HepG2 (cell line): ENCODE data around the gene TAF9B. TPM values are rescaled to one million over a fixed set of nuclear protein-coding genes. Genes with fewer than 3 reads are reported as not detected.

ENCODE experiments used
- ATAC-seq: fragments of 200-7000 bp; cut with Tn5 transposase; 3 replicates; pipeline ENCODE4 v1.9.1; 2020; ENCODE audit warnings: mild to moderate bottlenecking, moderate library complexity
- BruUV-seq: library from RNA; stranded (reverse); fragments of 400-500 nt; replicated peaks from 2 replicates; lab custom pipeline; 2021; lab: Mats Ljungman, UMichigan
- CTCF ChIA-PET: fragments of 300-600 bp; formaldehyde crosslinking; extraction: SDS; loops from one replicate; lab custom pipeline; 2021; ENCODE audit warnings: low total read pairs, inconsistent platforms, low intra/inter-chr PET ratio; lab: Yijun Ruan, JAX
- POLR2A ChIA-PET: fragments of 350-600 bp; sonication (Branson Sonifier 250); formaldehyde crosslinking; loops from one replicate; lab custom pipeline; 2020; ENCODE audit warnings: antibody characterized with exemption, inconsistent platforms; lab: Yijun Ruan, JAX
- DNase-seq: peaks from one replicate; pipeline ENCODE4 v3.0.0-alpha.2; 2015; ENCODE audit warnings: low spot score
- FAIRE-seq: peaks from 3 replicates; lab custom pipeline; 2011; peaks lifted over from hg19 to GRCh38; lab: Jason Lieb, UNC
- H2AFZ ChIP-seq: one replicate; pipeline ENCODE4 v1.6.1; 2011; ENCODE audit warnings: low read length, inconsistent platforms
- H3K27ac ChIP-seq: fragments of 300-600 bp; 3 replicates; pipeline ENCODE4 v1.8.0; 2011; ENCODE audit warnings: mixed run types, mild to moderate bottlenecking, mixed read lengths, low read length, inconsistent platforms; ENCODE audit not compliant: insufficient read depth; ENCODE audit errors: extremely low read length
- H3K27me3 ChIP-seq, 2 experiments: fragments of 200-600 bp in 1 of 2; 2 replicates in 1 of 2; 3 replicates in 1 of 2; pipeline versions ENCODE4 v1.6.0 to v1.8.0; 2011; ENCODE audit warnings: low read length in 2 of 2, mild to moderate bottlenecking in 2 of 2, moderate library complexity in 2 of 2, inconsistent platforms in 1 of 2; ENCODE audit not compliant: insufficient read depth in 2 of 2, control insufficient read depth in 1 of 2
- H3K36me3 ChIP-seq, 2 experiments: fragments of 200-600 bp in 1 of 2; replicated peaks in 1 of 2; 2 replicates in 1 of 2; 3 replicates in 1 of 2; pipeline versions ENCODE4 v1.5.1 to v1.8.0; 2011; ENCODE audit warnings: low read length in 2 of 2, inconsistent platforms in 1 of 2; ENCODE audit not compliant: insufficient read depth in 2 of 2, control insufficient read depth in 1 of 2
- H3K4me1 ChIP-seq: 2 replicates; pipeline ENCODE4 v1.5.1; 2012; ENCODE audit warnings: low read length, inconsistent platforms; ENCODE audit not compliant: insufficient read depth
- H3K4me2 ChIP-seq: 2 replicates; pipeline ENCODE4 v1.6.0; 2011; ENCODE audit warnings: low read depth, low read length, inconsistent platforms
- H3K4me3 ChIP-seq, 3 experiments: fragments of 200-600 bp in 1 of 3; sonication (generic), shearing (Covaris generic) in 1 of 3; replicated peaks in 1 of 3; 2 replicates each; pipeline ENCODE4 v1.5.1; 2011 to 2016; ENCODE audit warnings: low read length in 3 of 3, inconsistent platforms in 2 of 3, low read depth in 2 of 3, mild to moderate bottlenecking in 2 of 3, control low read depth in 1 of 3, mixed read lengths in 1 of 3; ENCODE audit not compliant: insufficient read depth in 1 of 3
- H3K79me2 ChIP-seq: one replicate; pipeline ENCODE4 v1.6.1; 2011; ENCODE audit warnings: low read length, inconsistent platforms; ENCODE audit not compliant: insufficient read depth
- H3K9ac ChIP-seq: 2 replicates; pipeline ENCODE4 v1.6.0; 2011; ENCODE audit warnings: mild to moderate bottlenecking, low read depth, low read length, inconsistent platforms; ENCODE audit not compliant: insufficient read depth
- H3K9me3 ChIP-seq: 2 replicates; pipeline ENCODE4 v1.5.1; 2012; ENCODE audit warnings: mild to moderate bottlenecking, low read length
- H4K20me1 ChIP-seq: 2 replicates; pipeline ENCODE4 v1.6.0; 2011; ENCODE audit warnings: inconsistent platforms, mild to moderate bottlenecking, low read length, moderate library complexity; ENCODE audit not compliant: insufficient read depth
- EP300 ChIP-seq, 3 experiments: sonication (generic) in 1 of 3; formaldehyde crosslinking in 1 of 3; IDR thresholded peaks; 2 replicates each; pipeline versions ENCODE4 v1.5.1 to v1.6.1; 2011 to 2020; ENCODE audit warnings: low read depth in 2 of 3, low read length in 2 of 3, borderline replicate concordance in 1 of 3, improper control_type of control experiment in 1 of 3, mild to moderate bottlenecking in 1 of 3, missing genetic modification reagents in 1 of 3, moderate library complexity in 1 of 3
- HNRNPH1 ChIP-seq: fragments of 200-400 bp; formaldehyde crosslinking; optimal IDR thresholded peaks from 2 replicates; pipeline ENCODE3; 2017; ENCODE audit warnings: mild to moderate bottlenecking, low read depth, low read length
- STAT5B ChIP-seq: sonication (generic); formaldehyde crosslinking; IDR thresholded peaks from 2 replicates; pipeline ENCODE4 v1.4.0; 2020; ENCODE audit warnings: missing genetic modification reagents
- ZNF101 ChIP-seq: sonication (generic); formaldehyde crosslinking; IDR thresholded peaks from 2 replicates; pipeline ENCODE4 v1.4.0; 2020; ENCODE audit warnings: mild to moderate bottlenecking, low read depth, missing genetic modification reagents, borderline replicate concordance
- ZNF34 ChIP-seq: sonication (generic); formaldehyde crosslinking; IDR thresholded peaks from 2 replicates; pipeline ENCODE4 v1.4.0; 2020; ENCODE audit warnings: mild to moderate bottlenecking, missing genetic modification reagents, borderline replicate concordance
- ZNF430 ChIP-seq: sonication (generic); formaldehyde crosslinking; IDR thresholded peaks from 2 replicates; pipeline ENCODE4 v1.9.0; 2021; ENCODE audit warnings: mild to moderate bottlenecking, missing genetic modification reagents
- ZNF709 ChIP-seq: sonication (generic); formaldehyde crosslinking; IDR thresholded peaks from 2 replicates; pipeline ENCODE4 v1.5.0; 2020; ENCODE audit warnings: mild to moderate bottlenecking, missing genetic modification reagents
- ZNF841 ChIP-seq: sonication (generic); formaldehyde crosslinking; IDR thresholded peaks from 2 replicates; pipeline ENCODE4 v1.8.1; 2023; ENCODE audit warnings: missing genetic modification reagents, borderline replicate concordance
- in situ Hi-C: cut with HindIII; loops from 2 replicates; pipeline ENCODE4 v1.10.0; 2017; ENCODE audit warnings: low pct_unique_long_range_greater_than_20kb; ENCODE audit not compliant: extremely low pct_ligation_motif_present
- intact Hi-C: fragments of 100-400 bp; cut with micrococcal nuclease; formaldehyde crosslinking; loops from one replicate; pipeline ENCODE4 v1.10.0; 2022; ENCODE audit not compliant: unreplicated experiment
- polyA plus RNA-seq, 8 experiments: library from polyadenylated mRNA; depleted of rRNA in 3 of 8; stranded (reverse) in 7 of 8; unstranded in 1 of 8; fragments of >200 nt; fragmentation: Illumina TruSeq in 4 of 8; extraction: Trizol in 4 of 8; gene quantifications; 2 replicates each; pipeline versions ENCODE4 v1.2.1 to v1.2.3, GENCODE V29; 2011 to 2016; ENCODE audit warnings: low read depth in 4 of 8, missing spikeins in 1 of 8, mixed read lengths in 1 of 8; ENCODE audit not compliant: insufficient read depth in 1 of 8
- total RNA-seq, 5 experiments: library from RNA; depleted of rRNA; stranded (reverse); fragments of >200 nt; fragmentation: Illumina TruSeq; extraction: Trizol; gene quantifications; 2 replicates each; pipeline ENCODE4 v1.2.3, GENCODE V29; 2016; ENCODE audit warnings: low read depth in 1 of 5
- TF ChIP-seq, protein P1 (sequence below): sonication (generic); formaldehyde crosslinking; IDR thresholded peaks from 2 replicates; pipeline ENCODE4 v1.4.0; 2020; ENCODE audit warnings: missing genetic modification reagents, low read depth, mild to moderate bottlenecking, borderline replicate concordance
- TF ChIP-seq, protein P2 (sequence below), 2 experiments: sonication (generic) in 1 of 2; formaldehyde crosslinking in 1 of 2; IDR thresholded peaks; 2 replicates each; pipeline versions ENCODE4 v1.4.0 to v1.6.1; 2016 to 2020; ENCODE audit warnings: borderline replicate concordance in 1 of 2, low read depth in 1 of 2, mild to moderate bottlenecking in 1 of 2, missing genetic modification reagents in 1 of 2

The TAF9B gene
- total and polyA plus RNA-seq, 2 of the 13 experiments (the other 11 are each of a cell fraction or from before 2014, with no cell fraction given) = 10.8 to 15.2 TPM

DNA sequence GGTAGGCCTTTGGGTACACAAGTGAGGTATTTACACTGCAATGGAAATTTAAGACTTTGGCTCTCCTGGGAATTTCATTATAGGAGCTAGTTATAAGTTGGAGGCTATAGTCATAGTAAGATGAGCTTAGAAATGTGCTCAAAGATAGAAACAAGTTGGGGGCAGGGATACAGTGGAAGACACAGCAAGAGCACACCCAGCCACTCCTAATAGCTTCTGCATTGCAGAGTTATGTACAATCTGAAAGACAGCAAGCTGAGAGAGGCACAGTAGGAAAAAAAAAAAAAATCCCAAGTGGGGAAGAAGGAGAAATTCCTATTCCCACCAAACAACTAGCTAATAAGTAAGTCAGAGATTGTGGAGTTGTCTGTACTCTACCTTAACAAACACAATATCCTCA lies 41.9 kb upstream of the TAF9B start:
- no peak overlapping the region for H3K4me2 ChIP-seq
- no peaks in the 10 kb centered on the region for H3K4me1 ChIP-seq
- FAIRE-seq (no peak), ATAC-seq (no peak), DNase-seq (no peak)
- TF ChIP-seq ZNF430 (CRISPR knock-in tag) = no peak
- TF ChIP-seq ZNF34 (CRISPR knock-in tag) = no peak
- no peak for TF ChIP-seq STAT5B (CRISPR knock-in tag)
- no peak for TF ChIP-seq HNRNPH1
- TF ChIP-seq ZNF709 = no peak
- TF ChIP-seq ZNF101 (CRISPR knock-in tag) = no peak
- TF ChIP-seq ZNF841 (CRISPR knock-in tag) = no peak
- TF ChIP-seq, protein P1, sequence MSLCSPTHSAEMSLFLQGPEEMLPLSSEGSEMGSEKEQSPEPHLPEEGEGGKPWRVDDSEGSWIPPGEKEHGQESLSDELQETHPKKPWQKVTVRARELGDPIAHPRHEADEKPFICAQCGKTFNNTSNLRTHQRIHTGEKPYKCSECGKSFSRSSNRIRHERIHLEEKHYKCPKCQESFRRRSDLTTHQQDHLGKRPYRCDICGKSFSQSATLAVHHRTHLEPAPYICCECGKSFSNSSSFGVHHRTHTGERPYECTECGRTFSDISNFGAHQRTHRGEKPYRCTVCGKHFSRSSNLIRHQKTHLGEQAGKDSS (CRISPR knock-in tag) = no peak
- TF ChIP-seq EP300 (IDR thresholded peaks at IDR 0.05; ENCODE audit: low read depth in 2 of 2, low read length in 2 of 2) = no peak
- TF ChIP-seq EP300 (CRISPR knock-in tag; IDR thresholded peaks at IDR 0.05; ENCODE audit: borderline replicate concordance) = no peak
- TF ChIP-seq, protein P2, sequence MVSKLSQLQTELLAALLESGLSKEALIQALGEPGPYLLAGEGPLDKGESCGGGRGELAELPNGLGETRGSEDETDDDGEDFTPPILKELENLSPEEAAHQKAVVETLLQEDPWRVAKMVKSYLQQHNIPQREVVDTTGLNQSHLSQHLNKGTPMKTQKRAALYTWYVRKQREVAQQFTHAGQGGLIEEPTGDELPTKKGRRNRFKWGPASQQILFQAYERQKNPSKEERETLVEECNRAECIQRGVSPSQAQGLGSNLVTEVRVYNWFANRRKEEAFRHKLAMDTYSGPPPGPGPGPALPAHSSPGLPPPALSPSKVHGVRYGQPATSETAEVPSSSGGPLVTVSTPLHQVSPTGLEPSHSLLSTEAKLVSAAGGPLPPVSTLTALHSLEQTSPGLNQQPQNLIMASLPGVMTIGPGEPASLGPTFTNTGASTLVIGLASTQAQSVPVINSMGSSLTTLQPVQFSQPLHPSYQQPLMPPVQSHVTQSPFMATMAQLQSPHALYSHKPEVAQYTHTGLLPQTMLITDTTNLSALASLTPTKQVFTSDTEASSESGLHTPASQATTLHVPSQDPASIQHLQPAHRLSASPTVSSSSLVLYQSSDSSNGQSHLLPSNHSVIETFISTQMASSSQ (IDR thresholded peaks at IDR 0.05; ENCODE audit: low read depth) = no peak
- TF ChIP-seq, protein P2 (CRISPR knock-in tag; IDR thresholded peaks at IDR 0.05; ENCODE audit: borderline replicate concordance) = no peak
- no peak overlapping the region for H3K9ac ChIP-seq
- ChIA-PET POLR2A (no interaction called here), CTCF (no interaction called here)
- H3K4me3 ChIP-seq = no peak overlapping the region
- no peak overlapping the region for H2AFZ ChIP-seq
- H3K9me3 ChIP-seq = no peaks in the 10 kb centered on the region
- H4K20me1 ChIP-seq = no peaks in the 10 kb centered on the region
- BruUV-seq = no TSS peak
- no peaks in the 10 kb centered on the region for H3K79me2 ChIP-seq
- in situ Hi-C loops = no loop called here
- intact Hi-C loops = no loop called here
- no peak overlapping the region for H3K27ac ChIP-seq
- no peaks in the 10 kb centered on the region for H3K36me3 ChIP-seq
- no peaks in the 10 kb centered on the region for H3K27me3 ChIP-seq
